ENCODE results near the gene TRUB1.

TRUB1 gene

DNA sequence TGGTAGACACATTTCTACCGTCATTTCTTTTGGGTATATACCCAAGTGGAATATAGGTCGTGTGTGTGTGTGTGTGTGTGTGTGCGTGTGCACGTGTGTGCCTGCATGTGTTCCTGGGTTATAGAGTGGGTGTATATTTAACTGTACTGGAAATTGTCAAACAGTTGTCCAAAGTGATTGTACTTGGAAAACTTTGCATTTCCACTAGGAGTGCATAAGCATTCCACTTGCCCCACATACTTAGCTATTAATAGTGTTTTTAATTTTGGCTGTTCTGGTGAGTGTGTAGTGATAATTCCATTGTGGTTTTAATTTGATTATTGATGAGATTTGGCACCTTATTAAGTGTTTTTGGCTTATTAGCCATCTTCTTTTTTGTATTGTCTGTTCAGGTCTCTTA lies 25.9 kb downstream of the TRUB1 start:
- no peak overlapping the region for H3K4me3 ChIP-seq (ENCODE audit: low read length)
- DNase-seq (ENCODE audit: low read depth, low spot score) = no peak

DNA sequence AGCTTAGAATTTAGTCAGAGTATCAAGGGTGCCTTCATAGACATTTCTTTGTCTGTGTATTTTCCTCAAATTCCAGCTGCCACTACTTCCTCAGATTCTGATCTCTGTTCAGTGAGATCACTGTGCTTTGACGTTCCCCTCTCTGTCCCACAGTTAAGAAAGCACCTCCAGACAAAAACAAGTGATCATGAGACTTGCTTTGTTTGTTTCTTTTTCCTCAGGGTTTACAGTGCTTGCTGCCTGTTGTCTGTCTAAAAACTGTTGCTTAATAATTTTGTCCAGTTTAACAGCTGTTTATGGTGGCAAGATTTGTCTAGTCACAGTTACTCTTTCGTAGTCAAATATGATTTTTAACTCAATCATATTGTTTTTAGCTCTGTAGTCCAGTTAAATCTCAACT lies 29.1 kb downstream of the TRUB1 start:
- H3K4me3 ChIP-seq (ENCODE audit: low read length) = no peak overlapping the region
- DNase-seq (ENCODE audit: low read depth, low spot score) = no peak

- DNase-seq (ENCODE audit: low read depth, low spot score) = peak; percentile 73
- no peak overlapping the region for H3K4me3 ChIP-seq (ENCODE audit: low read length)
Observed at GRCh38 chr10:114970515-114970914, 32.5 kb downstream of the TRUB1 start.

DNA sequence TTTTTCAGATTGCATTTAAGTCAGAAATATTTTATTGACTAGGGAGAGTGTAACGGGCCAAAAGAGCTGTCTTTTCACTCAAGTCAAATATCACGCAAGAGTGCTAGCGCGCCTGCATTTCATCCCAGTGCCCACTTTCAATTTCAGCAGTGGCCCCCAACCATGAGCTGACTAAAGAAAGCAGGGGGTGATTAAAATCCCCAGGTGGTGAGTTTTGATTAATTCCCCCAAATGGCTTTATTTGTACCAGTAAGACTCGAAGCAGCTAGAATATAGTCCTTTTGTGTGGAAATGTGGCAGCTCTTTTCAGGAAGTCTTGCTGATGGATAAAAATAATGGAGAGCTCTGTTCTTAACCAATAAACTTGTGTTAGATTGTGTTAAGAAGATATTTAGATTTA lies 35.3 kb downstream of the TRUB1 start:
- H3K4me3 ChIP-seq (ENCODE audit: low read length) = no peak overlapping the region
- DNase-seq (ENCODE audit: low read depth, low spot score) = no peak

DNA sequence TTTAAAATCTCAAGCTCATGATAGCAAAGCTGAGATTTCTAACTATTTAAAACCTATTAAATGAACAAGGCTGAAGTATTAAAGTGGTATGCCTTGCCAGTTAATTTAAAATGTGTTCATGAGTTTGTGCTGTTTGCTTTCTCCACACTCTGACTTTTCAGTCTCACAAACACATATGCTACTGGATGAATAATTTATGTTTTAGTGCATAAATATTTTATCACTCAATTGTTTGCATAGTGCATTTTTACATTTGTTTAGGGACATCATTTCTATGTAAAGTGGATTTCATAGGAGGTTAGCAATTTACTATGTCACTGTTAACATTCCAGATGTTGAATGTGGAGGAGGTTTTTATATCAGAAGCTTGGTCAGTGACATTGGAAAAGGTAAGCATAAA lies 36.0 kb downstream of the TRUB1 start:
- no peak overlapping the region for H3K4me3 ChIP-seq (ENCODE audit: low read length)
- no peak for DNase-seq (ENCODE audit: low read depth, low spot score)

- no peak for DNase-seq (ENCODE audit: low read depth, low spot score)
- H3K4me3 ChIP-seq (ENCODE audit: low read length) = no peak overlapping the region
Observed at GRCh38 chr10:114974625-114975024, 36.6 kb downstream of the TRUB1 start.

- H3K4me3 ChIP-seq (ENCODE audit: low read length) = no peak overlapping the region
- DNase-seq (ENCODE audit: low read depth, low spot score) = no peak
Observed at GRCh38 chr10:114975091-114975490, 37.1 kb downstream of the TRUB1 start.

GRCh38 chr10:114982989-114983388 lies 45.0 kb downstream of the TRUB1 start:
- DNase-seq (ENCODE audit: low read depth, low spot score) = no peak
- no peak overlapping the region for H3K4me3 ChIP-seq (ENCODE audit: low read length)

GRCh38 chr10:114987995-114988394 lies 50.0 kb downstream of the TRUB1 start:
- no peak overlapping the region for H3K4me3 ChIP-seq (ENCODE audit: low read length)
- no peak for DNase-seq (ENCODE audit: low read depth, low spot score)

DNA sequence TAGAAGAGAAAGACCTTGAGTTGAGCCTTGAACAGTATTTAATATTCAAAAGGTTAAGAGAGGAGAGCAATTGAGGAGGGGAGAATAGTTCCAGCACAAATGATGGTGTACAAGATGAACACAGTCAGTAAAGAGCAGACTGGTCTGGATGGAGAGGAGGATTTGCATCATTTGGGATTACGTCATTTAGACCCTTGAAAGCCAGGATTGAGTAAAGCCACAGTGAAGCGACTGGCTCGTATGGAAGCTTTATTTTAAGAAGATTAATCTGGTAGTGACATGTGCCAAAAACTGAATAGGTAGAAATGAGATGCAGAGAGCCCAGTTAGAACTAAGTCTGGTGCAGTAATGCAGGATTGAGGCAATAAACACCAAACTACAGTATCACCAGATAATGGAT lies 52.6 kb downstream of the TRUB1 start:
- DNase-seq (ENCODE audit: low read depth, low spot score) = no peak

DNA sequence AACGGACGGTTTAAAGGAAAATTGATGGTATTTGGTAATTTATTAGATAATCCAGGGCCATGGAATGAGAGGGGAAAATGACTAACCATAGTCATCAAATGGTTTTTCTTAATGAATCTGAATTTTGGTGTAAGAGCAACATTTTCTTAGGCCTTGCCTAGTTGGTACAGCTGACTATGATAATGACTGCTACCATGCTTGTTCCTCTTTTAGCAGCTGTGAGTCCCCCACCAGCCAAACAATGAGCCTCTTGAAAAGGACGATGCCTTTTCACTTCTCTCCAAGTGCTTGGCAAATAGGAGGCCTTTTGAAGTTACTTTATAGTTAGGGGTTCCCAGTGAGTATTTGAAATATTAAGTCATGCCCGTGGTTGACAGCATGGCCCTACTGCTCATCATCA lies 53.0 kb downstream of the TRUB1 start:
- no peak overlapping the region for H3K4me3 ChIP-seq (ENCODE audit: low read length)

More for the DNA sequence above, 52.6 kb downstream of the TRUB1 start:
- H3K4me3 ChIP-seq (ENCODE audit: low read length) = no peak overlapping the region

DNA sequence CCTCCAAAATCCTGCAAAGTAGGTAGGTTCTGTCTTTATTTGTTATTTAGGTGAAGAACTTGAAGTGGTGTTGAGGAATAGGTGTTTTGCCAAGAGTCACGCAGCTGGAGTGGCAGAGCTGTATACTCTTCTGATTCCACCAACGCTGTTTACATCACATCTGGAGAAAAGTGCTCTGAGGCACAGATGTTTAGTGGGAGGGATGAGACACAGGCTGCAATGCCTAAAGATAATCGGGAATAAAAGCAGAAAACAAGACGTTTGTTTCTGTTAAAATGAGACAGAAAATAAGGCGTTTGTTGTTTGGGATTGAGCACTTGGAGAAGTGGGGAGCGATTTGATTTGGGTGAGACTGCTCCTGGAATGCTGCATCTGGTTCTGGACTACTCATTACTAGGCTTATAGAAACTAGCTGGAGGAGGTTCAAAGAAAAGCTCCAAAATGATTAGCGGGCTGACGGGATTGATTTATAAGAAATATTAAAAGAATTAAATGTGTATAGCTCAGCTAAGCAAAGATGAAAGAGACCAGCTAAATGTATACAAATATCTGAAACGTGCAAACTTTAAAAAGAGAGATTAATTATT lies 54.3 kb downstream of the TRUB1 start:
- DNase-seq (ENCODE audit: low read depth, low spot score) = no peak
- no peak overlapping the region for H3K4me3 ChIP-seq (ENCODE audit: low read length)

More for the DNA sequence above, 53.0 kb downstream of the TRUB1 start:
- no peak for DNase-seq (ENCODE audit: low read depth, low spot score)

GRCh38 chr10:114995468-114996247 lies 57.7 kb downstream of the TRUB1 start:
- no peak overlapping the region for H3K4me3 ChIP-seq (ENCODE audit: low read length)
- DNase-seq (ENCODE audit: low read depth, low spot score) = no peak

GRCh38 chr10:114996542-114996941 lies 58.5 kb downstream of the TRUB1 start:
- no peak for DNase-seq (ENCODE audit: low read depth, low spot score)
- H3K4me3 ChIP-seq (ENCODE audit: low read length) = no peak overlapping the region

DNA sequence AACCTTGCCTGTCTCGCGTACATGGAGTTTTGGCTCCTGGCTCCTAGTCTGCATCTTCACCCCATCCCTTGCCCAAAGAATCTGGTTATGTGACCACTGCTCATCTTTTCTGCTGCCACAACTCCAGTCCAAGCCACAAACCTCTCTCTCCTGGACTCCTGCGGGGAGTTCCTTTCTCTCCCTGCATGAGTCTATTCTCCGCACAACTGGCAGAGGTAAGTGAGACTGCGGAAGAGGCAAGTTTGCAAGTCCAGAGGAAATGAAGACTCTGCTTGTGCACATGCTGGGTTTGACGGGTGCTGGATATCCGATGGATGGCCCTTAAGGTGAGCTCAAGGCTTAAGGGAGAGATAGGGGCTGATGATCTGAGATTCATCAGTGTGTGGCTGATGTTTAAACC lies 61.0 kb downstream of the TRUB1 start:
- DNase-seq (ENCODE audit: low read depth, low spot score) = no peak
- H3K4me3 ChIP-seq (ENCODE audit: low read length) = no peak overlapping the region

DNA sequence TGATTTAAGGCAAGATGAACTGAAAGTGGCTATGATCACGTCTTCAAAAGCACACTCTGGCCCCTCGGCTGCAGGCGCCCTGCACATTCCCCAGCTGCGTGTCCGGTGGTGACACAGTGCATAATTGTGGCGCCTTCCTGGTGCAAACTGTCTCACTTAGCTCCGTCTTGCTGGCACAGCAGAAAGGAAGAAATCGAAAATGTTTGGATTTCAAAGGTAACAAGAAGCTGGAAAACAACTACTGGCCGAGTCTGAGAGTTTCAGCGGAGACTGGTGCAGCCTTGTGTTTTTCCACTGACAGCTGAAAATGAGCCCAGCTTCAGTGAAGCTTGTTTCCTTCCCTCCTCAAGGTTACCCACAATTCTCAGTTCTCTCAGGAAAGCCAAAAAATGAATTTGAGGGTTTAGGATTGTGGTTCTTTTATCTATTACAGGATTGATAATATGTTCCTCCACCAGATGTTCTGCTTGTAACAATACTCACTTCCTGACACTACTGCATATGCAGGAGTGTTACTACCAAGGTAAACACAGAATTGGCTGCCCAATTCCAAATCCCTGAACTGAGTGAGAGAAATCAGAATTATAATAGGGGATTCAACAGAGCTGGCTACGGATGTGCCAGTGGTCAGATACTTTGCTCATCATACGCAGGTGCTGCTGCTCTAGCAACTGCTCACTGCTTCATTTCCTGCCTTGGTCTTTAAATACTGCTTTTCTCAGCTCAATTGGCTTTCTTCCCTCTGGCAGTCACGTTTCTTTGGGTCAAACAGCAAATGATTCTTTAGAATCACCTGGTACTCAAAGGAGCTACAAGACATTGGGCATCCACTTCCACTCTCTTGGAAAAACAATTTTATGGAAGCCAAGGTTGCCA lies 63.7 kb downstream of the TRUB1 start:
- peak; percentile 58 for DNase-seq (ENCODE audit: low read depth, low spot score)
- no peak overlapping the region for H3K4me3 ChIP-seq (ENCODE audit: low read length)

DNA sequence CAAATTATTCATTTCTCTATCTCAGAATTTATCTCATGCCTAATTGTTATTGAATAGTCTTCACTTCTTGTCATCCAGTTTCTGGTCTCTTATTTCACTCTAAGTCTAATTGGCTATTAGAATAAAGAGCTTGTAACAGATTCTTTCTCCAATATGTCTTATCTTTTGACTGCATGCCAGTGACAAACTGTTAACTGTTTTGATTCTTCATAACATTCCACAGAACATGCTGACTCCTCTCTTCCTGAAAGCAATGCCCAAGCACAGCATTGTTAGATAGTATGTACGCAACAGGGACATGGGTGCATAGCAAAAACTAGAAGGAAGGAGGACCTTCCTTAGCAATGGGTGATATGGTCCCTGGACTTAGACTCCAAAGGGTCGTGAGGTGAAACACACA lies 65.4 kb downstream of the TRUB1 start:
- no peak for DNase-seq (ENCODE audit: low read depth, low spot score)
- no peak overlapping the region for H3K4me3 ChIP-seq (ENCODE audit: low read length)

DNA sequence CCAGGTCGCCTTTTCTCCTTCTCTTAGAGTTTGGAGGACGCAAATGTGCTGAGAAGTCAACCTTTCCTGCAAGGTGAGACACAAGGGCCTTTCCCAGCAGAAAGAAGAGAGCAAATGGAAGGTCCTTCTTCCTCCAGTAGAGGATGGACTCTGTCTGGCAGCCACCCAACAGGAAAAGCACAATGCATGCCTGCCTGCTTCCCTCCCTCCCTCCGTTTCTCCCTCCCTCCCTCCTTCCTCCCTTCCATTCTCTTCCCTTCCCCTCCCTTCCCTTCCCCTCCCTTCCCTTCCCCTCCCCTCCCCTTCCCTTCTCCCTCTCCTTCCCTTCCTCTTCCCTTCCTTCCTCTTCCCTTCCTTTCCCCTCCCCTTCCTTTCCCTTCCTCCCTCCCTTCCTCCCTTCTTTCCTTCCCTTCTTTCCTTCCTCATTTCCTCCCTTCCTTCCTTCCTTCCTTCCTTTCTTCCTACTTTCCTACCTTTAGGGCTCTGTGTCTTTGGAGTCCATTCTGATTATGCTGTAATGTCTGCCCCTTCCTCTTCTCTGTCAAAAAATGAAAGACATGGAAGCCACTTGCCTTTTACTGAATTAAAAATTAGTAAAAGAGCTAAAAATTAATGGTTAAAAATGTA lies 66.4 kb downstream of the TRUB1 start:
- no peak overlapping the region for H3K4me3 ChIP-seq (ENCODE audit: low read length)
- DNase-seq (ENCODE audit: low read depth, low spot score) = no peak

- no peak for DNase-seq (ENCODE audit: low read depth, low spot score)
- H3K4me3 ChIP-seq (ENCODE audit: low read length) = no peak overlapping the region
Observed at GRCh38 chr10:115005771-115006170, 67.8 kb downstream of the TRUB1 start.

Data from Jurkat, Clone E6-1 (cell line).